ENCODE data around the gene C1R.
"Not testable (repeated sequence)": the region's sequence is repeated elsewhere in the genome, so short reads cannot be mapped to it uniquely, and the experiment has no call there.

Gene C1R

GRCh38 chr12:7068994-7069346 lies 23.3 kb downstream of the C1R start:
- DNase-seq (ENCODE audit: low read depth in 1 of 2, low spot score in 1 of 2) = no peak

GRCh38 chr12:7068240-7068993 lies 23.8 kb downstream of the C1R start:
- no peak for DNase-seq (ENCODE audit: low read depth in 1 of 2, low spot score in 1 of 2)

GRCh38 chr12:7067096-7067495 lies 25.1 kb downstream of the C1R start:
- DNase-seq (ENCODE audit: low read depth in 1 of 2, low spot score in 1 of 2) = no peak

- DNase-seq (ENCODE audit: low read depth in 1 of 2, low spot score in 1 of 2) = no peak
These were observed 25.6 kb downstream of the C1R start for GRCh38 chr12:7066596-7066995.

GRCh38 chr12:7065073-7065623 lies 27.1 kb downstream of the C1R start:
- no peak for DNase-seq (ENCODE audit: low read depth in 1 of 2, low spot score in 1 of 2)

GRCh38 chr12:7064516-7064915 lies 27.7 kb downstream of the C1R start:
- no peak for DNase-seq (ENCODE audit: low read depth in 1 of 2, low spot score in 1 of 2)

- no peak for DNase-seq (ENCODE audit: low read depth in 1 of 2, low spot score in 1 of 2)
These were observed 30.6 kb downstream of the C1R start for GRCh38 chr12:7061596-7061995.

- DNase-seq (ENCODE audit: low read depth in 1 of 2, low spot score in 1 of 2) = no peak
These were observed 31.1 kb downstream of the C1R start for GRCh38 chr12:7061138-7061537.

GRCh38 chr12:7060353-7060954 lies 31.8 kb downstream of the C1R start, which contains the start of gene C1S:
C1S (plus strand) TSS chr12:7060718; CDS start chr12:7061913, 1,195 bp downstream.
- DNase-seq (ENCODE audit: low read depth in 1 of 2, low spot score in 1 of 2) = no peak

GRCh38 chr12:7059780-7060179 lies 32.5 kb downstream of the C1R start:
- no peak for DNase-seq (ENCODE audit: low read depth in 1 of 2, low spot score in 1 of 2)

- DNase-seq (ENCODE audit: low read depth in 1 of 2, low spot score in 1 of 2) = no peak
These were observed 33.3 kb downstream of the C1R start for GRCh38 chr12:7058850-7059395.

- no peak for DNase-seq (ENCODE audit: low read depth in 1 of 2, low spot score in 1 of 2)
These were observed 33.9 kb downstream of the C1R start for GRCh38 chr12:7058163-7058845.

- DNase-seq (ENCODE audit: low read depth in 1 of 2, low spot score in 1 of 2) = not testable (repeated sequence)
These were observed 36.5 kb downstream of the C1R start for GRCh38 chr12:7055736-7056135.

GRCh38 chr12:7054925-7055324 lies 37.3 kb downstream of the C1R start:
- DNase-seq (ENCODE audit: low read depth in 1 of 2, low spot score in 1 of 2) = no peak

GRCh38 chr12:7049973-7050372 lies 42.3 kb downstream of the C1R start:
- DNase-seq (ENCODE audit: low read depth in 1 of 2, low spot score in 1 of 2) = not testable (repeated sequence)

GRCh38 chr12:7049445-7049951 lies 42.7 kb downstream of the C1R start:
- DNase-seq (ENCODE audit: low read depth in 1 of 2, low spot score in 1 of 2) = not testable (repeated sequence)

- DNase-seq (ENCODE audit: low read depth in 1 of 2, low spot score in 1 of 2) = no peak
These were observed 44.9 kb downstream of the C1R start for GRCh38 chr12:7047306-7047705.

- no peak for DNase-seq (ENCODE audit: low read depth in 1 of 2, low spot score in 1 of 2)
These were observed 45.7 kb downstream of the C1R start for GRCh38 chr12:7046383-7047105.

- no peak for DNase-seq (ENCODE audit: low read depth in 1 of 2, low spot score in 1 of 2)
These were observed 46.3 kb downstream of the C1R start for GRCh38 chr12:7045913-7046312.

- no peak for DNase-seq (ENCODE audit: low read depth in 1 of 2, low spot score in 1 of 2)
These were observed 49.4 kb downstream of the C1R start for GRCh38 chr12:7042842-7043241.

- DNase-seq (ENCODE audit: low read depth in 1 of 2, low spot score in 1 of 2) = no peak
These were observed 52.8 kb downstream of the C1R start for GRCh38 chr12:7039403-7039802.
